Panc1 (cell line): ENCODE results near the gene NPR2. TPM values are rescaled to one million over a fixed set of nuclear protein-coding genes. Genes with fewer than 3 reads are reported as not detected.

Experiments
- ATAC-seq: fragments of 200-7000 bp; cut with Tn5 transposase; 2 replicates; pipeline ENCODE4 v1.9.1; 2020; ENCODE audit warnings: mild to moderate bottlenecking, moderate library complexity
- BruUV-seq: library from RNA; stranded (reverse); fragments of 400-500 nt; replicated peaks from 2 replicates; lab custom pipeline; 2021; lab: Mats Ljungman, UMichigan
- CTCF ChIA-PET: fragments of 300-600 bp; sonication (Branson Sonifier 250); formaldehyde crosslinking; loops from one replicate; lab custom pipeline; 2022; ENCODE audit warnings: antibody characterized with exemption; lab: Charles Lee
- POLR2A ChIA-PET: fragments of 300-600 bp; sonication (Branson Sonifier 250); formaldehyde crosslinking; loops from one replicate; lab custom pipeline; 2022; ENCODE audit warnings: antibody characterized with exemption; lab: Charles Lee
- DNase-seq: peaks from one replicate; pipeline ENCODE4 v3.0.0-alpha.2; 2010; ENCODE audit warnings: low read depth, low spot score
- H3K27ac ChIP-seq: 2 replicates; pipeline ENCODE4 v1.5.1; 2011; ENCODE audit warnings: mild to moderate bottlenecking, low read length, inconsistent platforms
- H3K27me3 ChIP-seq: fragments of 200-500 bp; sonication (Bioruptor generic); 2 replicates; pipeline ENCODE4 v1.6.0; 2014; ENCODE audit warnings: low read length, inconsistent platforms; ENCODE audit not compliant: control insufficient read depth, insufficient read depth
- H3K36me3 ChIP-seq: fragments of 200-500 bp; sonication (Bioruptor generic); 2 replicates; pipeline ENCODE4 v1.5.1; 2014; ENCODE audit warnings: inconsistent platforms, mild to moderate bottlenecking, low read length, moderate library complexity; ENCODE audit not compliant: control insufficient read depth, insufficient read depth
- H3K4me1 ChIP-seq: 2 replicates; pipeline ENCODE4 v1.5.1; 2011; ENCODE audit warnings: inconsistent platforms, mild to moderate bottlenecking, low read length, moderate library complexity; ENCODE audit not compliant: control insufficient read depth, insufficient read depth
- H3K4me3 ChIP-seq, 2 experiments: 2 replicates each; pipeline ENCODE4 v1.5.1; 2011 to 2012; ENCODE audit warnings: low read depth in 2 of 2, low read length in 2 of 2, mild to moderate bottlenecking in 2 of 2, inconsistent platforms in 1 of 2, moderate library complexity in 1 of 2
- H3K9me3 ChIP-seq: fragments of 200-500 bp; sonication (Bioruptor generic); 2 replicates; pipeline ENCODE4 v1.5.1; 2014; ENCODE audit warnings: low read depth, mild to moderate bottlenecking, inconsistent platforms, low read length, moderate library complexity; ENCODE audit not compliant: control insufficient read depth, insufficient read depth
- POLR2AphosphoS5 ChIP-seq: IDR thresholded peaks from 2 replicates; pipeline ENCODE4 v1.6.1; 2012; ENCODE audit warnings: mild to moderate bottlenecking, low read depth, low read length, moderate library complexity
- SIN3A ChIP-seq: IDR thresholded peaks from 2 replicates; pipeline ENCODE4 v1.6.1; 2012; ENCODE audit warnings: low read depth, mild to moderate bottlenecking, low read length, moderate library complexity, borderline replicate concordance; ENCODE audit not compliant: insufficient read depth
- TCF7L2 ChIP-seq: IDR thresholded peaks from 2 replicates; pipeline ENCODE4 v1.6.1; 2011; ENCODE audit warnings: mild to moderate bottlenecking, low read depth, low read length, inconsistent platforms
- in situ Hi-C: cut with HindIII; loops from 2 replicates; pipeline ENCODE4 v1.10.0; 2016; ENCODE audit warnings: low sequenced_read_pairs, low pct_unique_long_range_greater_than_20kb
- intact Hi-C: fragments of 100-400 bp; cut with micrococcal nuclease; formaldehyde crosslinking; loops from one replicate; pipeline ENCODE4 v1.10.0; 2022; ENCODE audit not compliant: unreplicated experiment
- total RNA-seq: library from RNA; stranded (reverse); gene quantifications from one replicate; pipeline ENCODE4 v1.2.1, GENCODE V29; 2021; ENCODE audit not compliant: unreplicated experiment
- TF ChIP-seq, protein P1 (sequence below): fragments of 450-650 bp; IDR thresholded peaks from 2 replicates; pipeline ENCODE4 v1.5.1; 2017; ENCODE audit warnings: mild to moderate bottlenecking
- TF ChIP-seq, protein P2 (sequence below), 2 experiments: IDR thresholded peaks; 2 replicates each; pipeline ENCODE4 v1.6.1; 2011 to 2012; ENCODE audit warnings: low read depth in 2 of 2, control low read depth in 1 of 2, low read length in 1 of 2, mild to moderate bottlenecking in 1 of 2, moderate library complexity in 1 of 2; ENCODE audit not compliant: insufficient read depth in 1 of 2

Gene NPR2
- total RNA-seq, 1 experiment from 2014 or later: 12.2 TPM

DNA sequence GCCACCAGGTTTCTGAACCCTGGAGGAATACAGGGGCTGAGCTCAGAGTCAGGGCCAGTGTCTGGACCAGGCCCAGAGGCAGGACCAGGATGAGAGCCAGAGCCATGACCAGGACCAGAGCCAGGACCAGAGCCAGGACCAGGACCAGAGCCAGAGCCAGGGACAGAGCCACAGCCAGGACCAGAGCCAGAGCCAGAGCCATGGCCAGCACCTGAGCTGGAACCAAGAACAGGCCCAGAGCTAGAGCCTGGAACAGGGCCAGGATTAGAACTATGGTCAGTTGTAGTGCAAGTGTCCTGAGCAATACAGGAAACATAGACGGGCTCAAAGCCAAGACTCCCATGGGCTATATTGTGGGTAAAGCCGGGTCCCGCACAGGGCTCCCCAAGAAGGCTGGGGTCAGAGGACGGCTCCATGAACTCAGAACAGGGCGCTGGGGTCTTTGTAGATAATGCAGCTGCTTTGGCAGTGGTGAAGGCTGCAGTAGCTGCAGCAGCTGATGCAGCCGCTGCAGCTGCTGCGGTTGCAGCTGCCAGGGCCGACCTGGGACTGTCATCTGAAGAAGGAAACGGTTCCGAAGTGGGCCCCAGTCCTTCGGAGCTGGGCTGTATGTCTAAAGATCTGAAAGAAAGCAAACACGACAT lies 20.1 kb downstream of the NPR2 start:
- in situ Hi-C loops (no loop called here), intact Hi-C loops (loop anchor here (10.0 kb wide), 1 partner anchor 157 kb away; the partner anchor contains the start of genes CCDC107, RMRP and SIT1)
- Histone ChIP-seq H3K36me3 (no peaks in the 10 kb centered on the region), H3K4me1 (peaks cover 29% of the 10 kb centered on the region), H3K9me3 (no peaks in the 10 kb centered on the region), H3K27ac (peak overlapping the region; percentile 79; the same call in 1 of the 2 replicates), H3K27me3 (no peaks in the 10 kb centered on the region; the same call in 1 of the 2 replicates), H3K4me3 (peak overlapping the region; percentile 47 to 69)
- ChIA-PET POLR2A (interaction anchor here (0.6 kb wide), 1 partner anchor 79 kb away, joined by 10 read pairs; the partner anchor contains the start of genes CREB3 and TLN1), CTCF (interaction anchor here (0.6 to 1.6 kb wide), 4 partner anchors 13 to 72 kb away, joined by 4 to 8 read pairs (median 6); no protein-coding TSS in a partner anchor)
- no peak for DNase-seq
- ATAC-seq: no peak
- no TSS peak for BruUV-seq
- TF ChIP-seq, protein P1, sequence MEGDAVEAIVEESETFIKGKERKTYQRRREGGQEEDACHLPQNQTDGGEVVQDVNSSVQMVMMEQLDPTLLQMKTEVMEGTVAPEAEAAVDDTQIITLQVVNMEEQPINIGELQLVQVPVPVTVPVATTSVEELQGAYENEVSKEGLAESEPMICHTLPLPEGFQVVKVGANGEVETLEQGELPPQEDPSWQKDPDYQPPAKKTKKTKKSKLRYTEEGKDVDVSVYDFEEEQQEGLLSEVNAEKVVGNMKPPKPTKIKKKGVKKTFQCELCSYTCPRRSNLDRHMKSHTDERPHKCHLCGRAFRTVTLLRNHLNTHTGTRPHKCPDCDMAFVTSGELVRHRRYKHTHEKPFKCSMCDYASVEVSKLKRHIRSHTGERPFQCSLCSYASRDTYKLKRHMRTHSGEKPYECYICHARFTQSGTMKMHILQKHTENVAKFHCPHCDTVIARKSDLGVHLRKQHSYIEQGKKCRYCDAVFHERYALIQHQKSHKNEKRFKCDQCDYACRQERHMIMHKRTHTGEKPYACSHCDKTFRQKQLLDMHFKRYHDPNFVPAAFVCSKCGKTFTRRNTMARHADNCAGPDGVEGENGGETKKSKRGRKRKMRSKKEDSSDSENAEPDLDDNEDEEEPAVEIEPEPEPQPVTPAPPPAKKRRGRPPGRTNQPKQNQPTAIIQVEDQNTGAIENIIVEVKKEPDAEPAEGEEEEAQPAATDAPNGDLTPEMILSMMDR: no peak
- TF ChIP-seq SIN3A (no peak), TCF7L2 (no peak), POLR2AphosphoS5 (no peak)
- TF ChIP-seq, protein P2, sequence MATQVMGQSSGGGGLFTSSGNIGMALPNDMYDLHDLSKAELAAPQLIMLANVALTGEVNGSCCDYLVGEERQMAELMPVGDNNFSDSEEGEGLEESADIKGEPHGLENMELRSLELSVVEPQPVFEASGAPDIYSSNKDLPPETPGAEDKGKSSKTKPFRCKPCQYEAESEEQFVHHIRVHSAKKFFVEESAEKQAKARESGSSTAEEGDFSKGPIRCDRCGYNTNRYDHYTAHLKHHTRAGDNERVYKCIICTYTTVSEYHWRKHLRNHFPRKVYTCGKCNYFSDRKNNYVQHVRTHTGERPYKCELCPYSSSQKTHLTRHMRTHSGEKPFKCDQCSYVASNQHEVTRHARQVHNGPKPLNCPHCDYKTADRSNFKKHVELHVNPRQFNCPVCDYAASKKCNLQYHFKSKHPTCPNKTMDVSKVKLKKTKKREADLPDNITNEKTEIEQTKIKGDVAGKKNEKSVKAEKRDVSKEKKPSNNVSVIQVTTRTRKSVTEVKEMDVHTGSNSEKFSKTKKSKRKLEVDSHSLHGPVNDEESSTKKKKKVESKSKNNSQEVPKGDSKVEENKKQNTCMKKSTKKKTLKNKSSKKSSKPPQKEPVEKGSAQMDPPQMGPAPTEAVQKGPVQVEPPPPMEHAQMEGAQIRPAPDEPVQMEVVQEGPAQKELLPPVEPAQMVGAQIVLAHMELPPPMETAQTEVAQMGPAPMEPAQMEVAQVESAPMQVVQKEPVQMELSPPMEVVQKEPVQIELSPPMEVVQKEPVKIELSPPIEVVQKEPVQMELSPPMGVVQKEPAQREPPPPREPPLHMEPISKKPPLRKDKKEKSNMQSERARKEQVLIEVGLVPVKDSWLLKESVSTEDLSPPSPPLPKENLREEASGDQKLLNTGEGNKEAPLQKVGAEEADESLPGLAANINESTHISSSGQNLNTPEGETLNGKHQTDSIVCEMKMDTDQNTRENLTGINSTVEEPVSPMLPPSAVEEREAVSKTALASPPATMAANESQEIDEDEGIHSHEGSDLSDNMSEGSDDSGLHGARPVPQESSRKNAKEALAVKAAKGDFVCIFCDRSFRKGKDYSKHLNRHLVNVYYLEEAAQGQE (IDR thresholded peaks at IDR 0.05; ENCODE audit: insufficient read depth in 1 of 2, low read depth in 2 of 2, low read length in 1 of 2): no peak

DNA sequence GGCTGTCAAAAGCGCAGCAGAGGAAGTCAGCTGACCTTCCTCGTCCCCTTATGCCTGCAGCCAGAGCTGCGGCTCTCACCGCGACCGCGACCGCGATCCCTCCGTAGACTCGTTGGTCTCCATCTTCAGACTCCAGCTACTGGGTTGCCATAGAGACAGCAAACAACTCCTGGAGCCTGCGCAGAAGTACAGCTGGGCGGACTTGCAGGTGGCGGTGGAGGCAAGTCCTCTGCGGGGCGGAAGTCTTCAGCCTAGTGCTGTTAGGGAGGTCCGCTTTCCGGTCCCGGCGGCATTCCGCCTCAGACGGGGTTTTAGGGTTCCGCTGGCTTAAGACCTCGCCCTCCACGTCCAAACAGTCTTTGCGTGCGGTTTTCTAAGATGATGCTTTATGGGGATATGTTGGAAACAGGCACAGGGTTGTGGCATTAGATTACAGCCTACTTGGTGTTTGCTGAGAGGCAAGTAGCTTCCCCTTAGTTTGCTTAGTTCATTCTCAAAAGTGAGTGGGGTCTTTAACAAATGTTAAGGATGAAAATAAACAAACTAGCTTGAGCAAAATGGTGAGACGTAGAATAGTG lies 20.7 kb downstream of the NPR2 start, which contains the start of gene SPAG8:
SPAG8 (minus strand) TSS at position 238 of the 578 bp plus-strand sequence; CDS start at position 123, 115 bp downstream.
- CTCF ChIA-PET: interaction anchor here (0.6 to 1.6 kb wide), 3 partner anchors 13 to 66 kb away, joined by 4 to 8 read pairs (median 7); no protein-coding TSS in a partner anchor
- no peaks in the 10 kb centered on the region for H3K9me3 ChIP-seq
- in situ Hi-C loops: no loop called here
- BruUV-seq: no TSS peak
- TF ChIP-seq SIN3A (peak; percentile 91), POLR2AphosphoS5 (peak; percentile 77), TCF7L2 (no peak)
- TF ChIP-seq, protein P2 (IDR thresholded peaks at IDR 0.05; ENCODE audit: insufficient read depth in 1 of 2, low read depth in 2 of 2, low read length in 1 of 2): peak in 1 of 2 experiments; percentile 46; a peak in 1 of 4 replicates
- H3K36me3 ChIP-seq: no peaks in the 10 kb centered on the region
- peak within 1 kb of the TSS; percentile 47 to 69 for H3K4me3 ChIP-seq
- H3K4me1 ChIP-seq: peaks cover 29% of the 10 kb centered on the region
- DNase-seq (peak; percentile 75), ATAC-seq (peak; percentile 82)
- H3K27me3 ChIP-seq: peaks cover 3% of the 10 kb centered on the region; the same call in 1 of the 2 replicates
- POLR2A ChIA-PET: interaction anchor here (0.6 kb wide), 1 partner anchor 80 kb away, joined by 10 read pairs; the partner anchor contains the start of genes CREB3 and TLN1
- peak within 1 kb of the TSS; percentile 79 for H3K27ac ChIP-seq
- intact Hi-C loops: loop anchor here (10.0 kb wide), 1 partner anchor 157 kb away; the partner anchor contains the start of genes CCDC107, RMRP and SIT1
